Fibroblast of skin of abdomen (primary cell): ENCODE results near the gene NT5DC4.
A peak's percentile ranks its signal among the peaks of the same experiment; 100 is the strongest.
"Not testable (repeated sequence)": the region's sequence is repeated elsewhere in the genome, so short reads cannot be mapped to it uniquely, and the experiment has no call there.

Source experiments
- DNase-seq: peaks from one replicate; pipeline ENCODE4 v3.0.0-alpha.2; 2013

NT5DC4 gene

GRCh38 chr2:112699984-112700667 is 20.7 kb upstream of the NT5DC4 start:
- no peak for DNase-seq

- DNase-seq, result no peak
Observed at GRCh38 chr2:112701052-112701451, 19.8 kb upstream of the NT5DC4 start.

- DNase-seq, result no peak
Observed at GRCh38 chr2:112703684-112704083, 17.1 kb upstream of the NT5DC4 start.

GRCh38 chr2:112705575-112705974 is 15.2 kb upstream of the NT5DC4 start:
- no peak for DNase-seq

- peak; percentile 35 for DNase-seq
Observed at GRCh38 chr2:112706170-112706664, 14.6 kb upstream of the NT5DC4 start.

GRCh38 chr2:112706947-112707346 is 13.9 kb upstream of the NT5DC4 start:
- DNase-seq, result not testable (repeated sequence)

- DNase-seq, result no peak
Observed at GRCh38 chr2:112708968-112709367, 11.9 kb upstream of the NT5DC4 start.

GRCh38 chr2:112709703-112710102 is 11.1 kb upstream of the NT5DC4 start:
- DNase-seq, result no peak

GRCh38 chr2:112710956-112711750 is 9.7 kb upstream of the NT5DC4 start:
- no peak for DNase-seq

GRCh38 chr2:112712465-112712864 is 8.4 kb upstream of the NT5DC4 start:
- no peak for DNase-seq

GRCh38 chr2:112712903-112713584 is 7.8 kb upstream of the NT5DC4 start:
- peak; percentile 50 for DNase-seq

- no peak for DNase-seq
Observed at GRCh38 chr2:112713585-112713925, 7.3 kb upstream of the NT5DC4 start.

- DNase-seq, result no peak
Observed at GRCh38 chr2:112713926-112714325, 6.9 kb upstream of the NT5DC4 start.

GRCh38 chr2:112714331-112714730 is 6.5 kb upstream of the NT5DC4 start:
- no peak for DNase-seq

- peak; percentile 42 for DNase-seq
Observed at GRCh38 chr2:112714836-112715631, 5.8 kb upstream of the NT5DC4 start.

- not testable (repeated sequence) for DNase-seq
Observed at GRCh38 chr2:112716094-112716493, 4.7 kb upstream of the NT5DC4 start.

- not testable (repeated sequence) for DNase-seq
Observed at GRCh38 chr2:112716826-112717352, 3.9 kb upstream of the NT5DC4 start.

- no peak for DNase-seq
Observed at GRCh38 chr2:112718863-112719370, 1.9 kb upstream of the NT5DC4 start.

GRCh38 chr2:112721819-112722522 is 1.2 kb downstream of the NT5DC4 start:
- no peak for DNase-seq

- no peak for DNase-seq
Observed at GRCh38 chr2:112722816-112723546, 2.2 kb downstream of the NT5DC4 start.

GRCh38 chr2:112723547-112723940 is 2.7 kb downstream of the NT5DC4 start:
- DNase-seq, result no peak
